GM23338 (cell line): ENCODE measurements around the gene C18orf32. TPM values are rescaled to one million over a fixed set of nuclear protein-coding genes. Genes with fewer than 3 reads are reported as not detected.

ENCODE experiments used
- ATAC-seq: fragments of 200-7000 bp; cut with Tn5 transposase; 3 replicates; pipeline ENCODE4 v1.9.1; 2020
- DNase-seq: peaks from one replicate; pipeline ENCODE4 v3.0.0-alpha.2; 2015; ENCODE audit warnings: low spot score
- H2AFZ ChIP-seq: fragments of 200-600 bp; sonication (generic); 2 replicates; pipeline ENCODE4 v1.8.0; 2016; ENCODE audit warnings: antibody characterized with exemption, mild to moderate bottlenecking, moderate library complexity
- H3F3A ChIP-seq: fragments of 200-600 bp; sonication (generic); replicated peaks from 2 replicates; pipeline ENCODE4 v1.8.0; 2017; ENCODE audit warnings: antibody characterized with exemption, mixed run types, low read depth
- H3K27ac ChIP-seq: fragments of 200-600 bp; sonication (generic); 2 replicates; pipeline ENCODE4 v1.6.1; 2016; ENCODE audit warnings: low read depth
- H3K27me3 ChIP-seq: fragments of 200-600 bp; sonication (generic); 2 replicates; pipeline ENCODE4 v1.8.0; 2016; ENCODE audit warnings: mild to moderate bottlenecking, mixed run types, moderate library complexity; ENCODE audit not compliant: insufficient read depth
- H3K36me3 ChIP-seq: fragments of 200-600 bp; sonication (generic); 2 replicates; pipeline ENCODE4 v1.8.0; 2016; ENCODE audit warnings: mild to moderate bottlenecking; ENCODE audit not compliant: insufficient read depth
- H3K4me1 ChIP-seq: fragments of 200-600 bp; sonication (generic); 2 replicates; pipeline ENCODE4 v1.8.0; 2016; ENCODE audit warnings: mild to moderate bottlenecking, moderate library complexity; ENCODE audit not compliant: insufficient read depth
- H3K4me2 ChIP-seq: fragments of 200-600 bp; sonication (generic); 2 replicates; pipeline ENCODE4 v1.7.1; 2017; ENCODE audit warnings: mixed run types
- H3K4me3 ChIP-seq: fragments of 200-600 bp; sonication (generic); 2 replicates; pipeline ENCODE4 v1.6.1; 2016; ENCODE audit warnings: mixed run types
- H3K79me2 ChIP-seq: fragments of 200-600 bp; sonication (generic); replicated peaks from 2 replicates; pipeline ENCODE4 v1.8.0; 2017; ENCODE audit warnings: mild to moderate bottlenecking; ENCODE audit not compliant: insufficient read depth
- H3K9me2 ChIP-seq: fragments of 200-600 bp; sonication (generic); 2 replicates; pipeline ENCODE4 v1.8.0; 2017; ENCODE audit not compliant: insufficient read depth
- H4K20me1 ChIP-seq: fragments of 200-600 bp; sonication (generic); replicated peaks from 2 replicates; pipeline ENCODE4 v1.8.0; 2017; ENCODE audit warnings: mild to moderate bottlenecking; ENCODE audit not compliant: insufficient read depth
- H3K27ac Mint-ChIP-seq: 2 replicates; pipeline ENCODE4 v1.8.0; 2020; ENCODE audit warnings: inconsistent platforms, mild to moderate bottlenecking, moderate library complexity, mixed read lengths
- H3K27me3 Mint-ChIP-seq: 3 replicates; pipeline ENCODE4 v1.8.0; 2022; ENCODE audit warnings: low read depth, mild to moderate bottlenecking, moderate library complexity, mixed read lengths, inconsistent platforms; ENCODE audit not compliant: insufficient read depth, poor library complexity
- H3K36me3 Mint-ChIP-seq: 3 replicates; pipeline ENCODE4 v1.8.0; 2021; ENCODE audit warnings: low read depth, mild to moderate bottlenecking, inconsistent platforms, moderate library complexity, mixed read lengths
- H3K4me1 Mint-ChIP-seq: 3 replicates; pipeline ENCODE4 v1.8.0; 2020; ENCODE audit warnings: mild to moderate bottlenecking, inconsistent platforms, mixed read lengths
- H3K4me3 Mint-ChIP-seq: 3 replicates; pipeline ENCODE4 v1.8.0; 2021; ENCODE audit warnings: moderate library complexity, mild to moderate bottlenecking, inconsistent platforms, mixed read lengths
- H3K9me3 Mint-ChIP-seq: 3 replicates; pipeline ENCODE4 v1.8.0; 2020; ENCODE audit warnings: moderate library complexity, mild to moderate bottlenecking, inconsistent platforms, mixed read lengths
- CREB1 ChIP-seq: fragments of 250-450 bp; sonication (Bioruptor Pico); IDR thresholded peaks from 2 replicates; pipeline ENCODE4 v1.5.0; 2020; ENCODE audit warnings: low read depth, mild to moderate bottlenecking, moderate library complexity
- EZH2 ChIP-seq: fragments of 200-600 bp; sonication (generic); IDR thresholded peaks from one replicate; pipeline ENCODE4 v1.8.0; 2017; ENCODE audit warnings: antibody characterized with exemption, mild to moderate bottlenecking, low read depth; ENCODE audit not compliant: unreplicated experiment
- EZH2phosphoT487 ChIP-seq: fragments of 200-600 bp; sonication (generic); IDR thresholded peaks from one replicate; pipeline ENCODE4 v1.8.1; 2018; ENCODE audit warnings: antibody characterized with exemption; ENCODE audit not compliant: unreplicated experiment
- JUNB ChIP-seq: IDR thresholded peaks from one replicate; pipeline ENCODE4 v1.6.1; 2016; ENCODE audit warnings: antibody characterized with exemption; ENCODE audit not compliant: unreplicated experiment
- NANOG ChIP-seq: IDR thresholded peaks from 2 replicates; pipeline ENCODE4 v1.6.1; 2016; ENCODE audit warnings: antibody characterized with exemption, borderline replicate concordance
- POLR2AphosphoS5 ChIP-seq: IDR thresholded peaks from 2 replicates; pipeline ENCODE4 v1.6.1; 2016; ENCODE audit warnings: antibody characterized with exemption, low read depth
- REST ChIP-seq: IDR thresholded peaks from one replicate; pipeline ENCODE4 v1.6.1; 2018; ENCODE audit warnings: antibody characterized with exemption; ENCODE audit not compliant: unreplicated experiment
- STAT1 ChIP-seq: IDR thresholded peaks from one replicate; pipeline ENCODE4 v1.6.1; 2016; ENCODE audit warnings: antibody characterized with exemption; ENCODE audit not compliant: unreplicated experiment
- ZNF114 ChIP-seq: fragments of 250-450 bp; sonication (Bioruptor Pico); IDR thresholded peaks from 2 replicates; pipeline ENCODE4 v1.5.0; 2020; ENCODE audit warnings: mild to moderate bottlenecking, moderate library complexity
- ZNF331 ChIP-seq: fragments of 250-450 bp; sonication (Bioruptor Pico); IDR thresholded peaks from 2 replicates; pipeline ENCODE4 v1.5.0; 2020; ENCODE audit warnings: low read depth, mild to moderate bottlenecking, moderate library complexity
- ZNF462 ChIP-seq: fragments of 250-450 bp; sonication (Bioruptor Pico); IDR thresholded peaks from 2 replicates; pipeline ENCODE4 v1.5.0; 2020; ENCODE audit warnings: mild to moderate bottlenecking, moderate library complexity
- polyA plus RNA-seq: library from polyadenylated mRNA; unstranded; fragments of >200 nt; fragmentation: Nextera tagmentation; extraction: Ambion mirVana; gene quantifications from 2 replicates; pipeline ENCODE4 v1.2.1, GENCODE V29; 2016
- total RNA-seq: library from RNA; depleted of rRNA; stranded (reverse); fragments of >200 nt; shearing (Covaris generic); gene quantifications from 2 replicates; pipeline ENCODE4 v1.2.3, GENCODE V29; 2014
- TF ChIP-seq, protein P1 (sequence below): IDR thresholded peaks from 2 replicates; pipeline ENCODE4 v1.6.1; 2016; ENCODE audit warnings: antibody characterized with exemption
- TF ChIP-seq, protein P2 (sequence below), 2 experiments: fragments of 200-600 bp in 1 of 2; sonication (generic) in 1 of 2; conservative IDR thresholded peaks; 2 replicates each; pipeline versions ENCODE4 v1.5.1 to v1.6.1; 2016 to 2017; ENCODE audit warnings: antibody characterized with exemption in 2 of 2, low read depth in 2 of 2, mild to moderate bottlenecking in 2 of 2, moderate library complexity in 1 of 2

The C18orf32 gene
- total and polyA plus RNA-seq, 2 experiments from 2014 or later: 25.3 to 72.4 TPM

- peak; percentile 27; the same call in 2 of the 3 replicates for ATAC-seq
- Histone ChIP-seq H3F3A (no peaks in the 10 kb centered on the region), H3K9me2 (no peaks in the 10 kb centered on the region), H3K36me3 (no peaks in the 10 kb centered on the region), H3K79me2 (no peaks in the 10 kb centered on the region), H3K4me3 (no peak overlapping the region), H4K20me1 (no peaks in the 10 kb centered on the region), H2AFZ (peak overlapping the region; percentile 83), H3K4me1 (peaks cover 17% of the 10 kb centered on the region; the same call in 1 of the 2 replicates), H3K27me3 (no peaks in the 10 kb centered on the region), H3K27ac (no peak overlapping the region), H3K4me2 (no peak overlapping the region)
- no peak for DNase-seq
- peaks cover 22% of the 10 kb centered on the region for H3K4me1 Mint-ChIP-seq
- H3K9me3 Mint-ChIP-seq: peaks cover 11% of the 10 kb centered on the region
- peaks cover 9% of the 10 kb centered on the region for H3K36me3 Mint-ChIP-seq
- no peak for TF ChIP-seq CREB1 (CRISPR knock-in tag)
- TF ChIP-seq STAT1: no peak
- no peak for TF ChIP-seq REST
- no peak for TF ChIP-seq ZNF331
- TF ChIP-seq, protein P1, sequence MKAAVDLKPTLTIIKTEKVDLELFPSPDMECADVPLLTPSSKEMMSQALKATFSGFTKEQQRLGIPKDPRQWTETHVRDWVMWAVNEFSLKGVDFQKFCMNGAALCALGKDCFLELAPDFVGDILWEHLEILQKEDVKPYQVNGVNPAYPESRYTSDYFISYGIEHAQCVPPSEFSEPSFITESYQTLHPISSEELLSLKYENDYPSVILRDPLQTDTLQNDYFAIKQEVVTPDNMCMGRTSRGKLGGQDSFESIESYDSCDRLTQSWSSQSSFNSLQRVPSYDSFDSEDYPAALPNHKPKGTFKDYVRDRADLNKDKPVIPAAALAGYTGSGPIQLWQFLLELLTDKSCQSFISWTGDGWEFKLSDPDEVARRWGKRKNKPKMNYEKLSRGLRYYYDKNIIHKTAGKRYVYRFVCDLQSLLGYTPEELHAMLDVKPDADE: no peak
- TF ChIP-seq EZH2: no peak
- no peak for TF ChIP-seq POLR2AphosphoS5
- no peak for TF ChIP-seq ZNF114 (CRISPR knock-in tag)
- TF ChIP-seq EZH2phosphoT487: no peak
- TF ChIP-seq, protein P2, sequence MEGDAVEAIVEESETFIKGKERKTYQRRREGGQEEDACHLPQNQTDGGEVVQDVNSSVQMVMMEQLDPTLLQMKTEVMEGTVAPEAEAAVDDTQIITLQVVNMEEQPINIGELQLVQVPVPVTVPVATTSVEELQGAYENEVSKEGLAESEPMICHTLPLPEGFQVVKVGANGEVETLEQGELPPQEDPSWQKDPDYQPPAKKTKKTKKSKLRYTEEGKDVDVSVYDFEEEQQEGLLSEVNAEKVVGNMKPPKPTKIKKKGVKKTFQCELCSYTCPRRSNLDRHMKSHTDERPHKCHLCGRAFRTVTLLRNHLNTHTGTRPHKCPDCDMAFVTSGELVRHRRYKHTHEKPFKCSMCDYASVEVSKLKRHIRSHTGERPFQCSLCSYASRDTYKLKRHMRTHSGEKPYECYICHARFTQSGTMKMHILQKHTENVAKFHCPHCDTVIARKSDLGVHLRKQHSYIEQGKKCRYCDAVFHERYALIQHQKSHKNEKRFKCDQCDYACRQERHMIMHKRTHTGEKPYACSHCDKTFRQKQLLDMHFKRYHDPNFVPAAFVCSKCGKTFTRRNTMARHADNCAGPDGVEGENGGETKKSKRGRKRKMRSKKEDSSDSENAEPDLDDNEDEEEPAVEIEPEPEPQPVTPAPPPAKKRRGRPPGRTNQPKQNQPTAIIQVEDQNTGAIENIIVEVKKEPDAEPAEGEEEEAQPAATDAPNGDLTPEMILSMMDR (conservative IDR thresholded peaks at IDR 0.05; ENCODE audit: low read depth in 2 of 2): no peak
- TF ChIP-seq JUNB: no peak
- no peak for TF ChIP-seq NANOG
- TF ChIP-seq ZNF462 (CRISPR knock-in tag): no peak
- no peak overlapping the region for H3K4me3 Mint-ChIP-seq
- H3K27me3 Mint-ChIP-seq: peaks cover 7% of the 10 kb centered on the region
- H3K27ac Mint-ChIP-seq: peak overlapping the region; percentile 94
Measured at GRCh38 chr18:49527631-49528327, 40.7 kb upstream of the C18orf32 start.
